Lung (tissue), 12 donors: ENCODE results near the gene KIF1A. TPM values are rescaled to one million over a fixed set of nuclear protein-coding genes. Genes with fewer than 3 reads are reported as not detected.

Source experiments
- ATAC-seq: fragments of 200-7000 bp; cut with Tn5 transposase; one replicate; pipeline ENCODE4 v1.9.1; 2020; ENCODE audit warnings: moderate number of reproducible peaks; ENCODE audit not compliant: insufficient read depth, low FRiP score
- DNase-seq, 3 donors: peaks; one replicate each; pipeline ENCODE4 v3.0.0-alpha.2; 2013 to 2017
- H3K27ac ChIP-seq, 2 donors: one replicate each; pipeline ENCODE4 v1.5.1; 2013; ENCODE audit warnings: mild to moderate bottlenecking in 2 of 2, moderate library complexity in 2 of 2, control low read depth in 1 of 2, inconsistent platforms in 1 of 2, low read depth in 1 of 2, low read length in 1 of 2
- H3K27me3 ChIP-seq, 3 donors: one replicate each; pipeline ENCODE4 v1.5.1; 2013; ENCODE audit warnings: low read length in 2 of 3; ENCODE audit not compliant: control insufficient read depth in 3 of 3, insufficient read depth in 3 of 3
- H3K36me3 ChIP-seq, 4 donors: one replicate each; pipeline ENCODE4 v1.5.1; 2013; ENCODE audit warnings: low read length in 4 of 4, mild to moderate bottlenecking in 1 of 4, moderate library complexity in 1 of 4; ENCODE audit not compliant: control insufficient read depth in 4 of 4, insufficient read depth in 4 of 4
- H3K4me1 ChIP-seq, 5 donors: one replicate each; pipeline ENCODE4 v1.5.1; 2013; ENCODE audit warnings: low read length in 5 of 5, mild to moderate bottlenecking in 2 of 5, moderate library complexity in 1 of 5; ENCODE audit not compliant: control insufficient read depth in 5 of 5, insufficient read depth in 5 of 5
- H3K4me3 ChIP-seq: one replicate; pipeline ENCODE4 v1.5.1; 2013; ENCODE audit warnings: mild to moderate bottlenecking, control low read depth, moderate library complexity
- H3K9ac ChIP-seq, 2 donors: one replicate each; pipeline ENCODE4 v1.5.1; 2013; ENCODE audit warnings: low read length in 2 of 2, control low read depth in 1 of 2; ENCODE audit not compliant: insufficient read depth in 1 of 2
- H3K9me3 ChIP-seq, 4 donors: one replicate each; pipeline ENCODE4 v1.5.1; 2013; ENCODE audit warnings: low read length in 3 of 4, mild to moderate bottlenecking in 1 of 4, moderate library complexity in 1 of 4; ENCODE audit not compliant: control insufficient read depth in 4 of 4, insufficient read depth in 3 of 4
- WGBS, 2 donors: extraction: QIAGEN DNeasy Blood & Tissue Kit; methylation state at CpG; one replicate each; pipeline ENCODE4 v1.1.7; 2013; 5-methylcytosine and 5-hydroxymethylcytosine counted together
- polyA plus RNA-seq, 2 donors: library from polyadenylated mRNA; stranded (reverse); fragments of 200-250 nt; gene quantifications; one replicate each; pipeline ENCODE4 v1.2.1, GENCODE V29; 2013
- total RNA-seq, 2 donors: library from RNA; depleted of rRNA in 1 of 2; stranded (reverse); fragments of >200 nt in 1 of 2; gene quantifications; one replicate each; pipeline ENCODE4 v1.2.1, GENCODE V29; 2014 to 2021
- TF ChIP-seq, protein P1 (sequence below): IDR thresholded peaks from 2 replicates; pipeline ENCODE4 v1.5.1; 2012; ENCODE audit warnings: mild to moderate bottlenecking; ENCODE audit errors: control extremely low read depth, extremely low read depth
- donor health status: control.
- donor health status: control.
- donor health status: Bipolar disorder and iron deficiency.
- donor health status: healthy.
- donor health status: DM: yes; HTN: yes; CAD: no.

Gene KIF1A
- total and polyA plus RNA-seq, 4 donors: 0.14 to 2.3 (median 0.46) TPM

GRCh38 chr2:240852671-240853314 is 32.8 kb upstream of the KIF1A start:
- Histone ChIP-seq H3K9me3 (peaks cover 0 to 6% (median 0%) of the 10 kb centered on the region in 4 donors), H3K27me3 (no peaks in the 10 kb centered on the region), H3K9ac (no peak overlapping the region), H3K27ac (no peak overlapping the region), H3K4me3 (no peak overlapping the region), H3K4me1 (no peaks in the 10 kb centered on the region), H3K36me3 (no peaks in the 10 kb centered on the region)
- ATAC-seq (no peak), DNase-seq (no peak)
- TF ChIP-seq, protein P1, sequence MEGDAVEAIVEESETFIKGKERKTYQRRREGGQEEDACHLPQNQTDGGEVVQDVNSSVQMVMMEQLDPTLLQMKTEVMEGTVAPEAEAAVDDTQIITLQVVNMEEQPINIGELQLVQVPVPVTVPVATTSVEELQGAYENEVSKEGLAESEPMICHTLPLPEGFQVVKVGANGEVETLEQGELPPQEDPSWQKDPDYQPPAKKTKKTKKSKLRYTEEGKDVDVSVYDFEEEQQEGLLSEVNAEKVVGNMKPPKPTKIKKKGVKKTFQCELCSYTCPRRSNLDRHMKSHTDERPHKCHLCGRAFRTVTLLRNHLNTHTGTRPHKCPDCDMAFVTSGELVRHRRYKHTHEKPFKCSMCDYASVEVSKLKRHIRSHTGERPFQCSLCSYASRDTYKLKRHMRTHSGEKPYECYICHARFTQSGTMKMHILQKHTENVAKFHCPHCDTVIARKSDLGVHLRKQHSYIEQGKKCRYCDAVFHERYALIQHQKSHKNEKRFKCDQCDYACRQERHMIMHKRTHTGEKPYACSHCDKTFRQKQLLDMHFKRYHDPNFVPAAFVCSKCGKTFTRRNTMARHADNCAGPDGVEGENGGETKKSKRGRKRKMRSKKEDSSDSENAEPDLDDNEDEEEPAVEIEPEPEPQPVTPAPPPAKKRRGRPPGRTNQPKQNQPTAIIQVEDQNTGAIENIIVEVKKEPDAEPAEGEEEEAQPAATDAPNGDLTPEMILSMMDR: no peak
- WGBS, 2 donors: 81 to 84% methylated on average over 15 of the region's 15 CpGs

- no peak overlapping the region for H3K27ac ChIP-seq
- no peaks in the 10 kb centered on the region for H3K27me3 ChIP-seq
- WGBS, 2 donors: 42 to 50% methylated on average over 33 of the region's 33 CpGs
- H3K36me3 ChIP-seq: no peaks in the 10 kb centered on the region
- no peaks in the 10 kb centered on the region for H3K4me1 ChIP-seq
- TF ChIP-seq, protein P1: peak; percentile 94
- H3K9ac ChIP-seq: no peak overlapping the region
- no peak overlapping the region for H3K4me3 ChIP-seq
- ATAC-seq: peak; percentile 68
- H3K9me3 ChIP-seq: peaks cover 0 to 6% (median 0%) of the 10 kb centered on the region in 4 donors
- DNase-seq: peak; percentile 86 to 88 (median 86)
These were observed 31.3 kb upstream of the KIF1A start for GRCh38 chr2:240851078-240851991.

DNA sequence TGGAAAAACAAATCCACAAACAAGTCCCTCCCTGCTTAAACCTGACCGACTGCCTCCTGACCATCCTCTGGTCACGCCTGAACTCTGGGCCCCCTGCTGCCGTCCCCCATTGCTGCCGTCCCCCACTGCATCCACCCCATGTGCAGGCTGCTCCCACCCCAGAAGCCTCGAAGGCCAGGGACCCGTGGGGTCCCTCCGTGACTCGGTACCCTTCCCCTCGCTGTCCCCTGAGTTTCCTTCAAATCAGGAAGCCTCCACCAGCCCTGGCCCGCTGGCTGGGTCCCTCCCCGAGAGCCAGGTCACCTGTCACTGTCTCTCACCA is 30.7 kb upstream of the KIF1A start:
- ATAC-seq (no peak), DNase-seq (no peak)
- no peak overlapping the region for H3K4me3 ChIP-seq
- H3K4me1 ChIP-seq: no peaks in the 10 kb centered on the region
- TF ChIP-seq, protein P1: no peak
- H3K36me3 ChIP-seq: no peaks in the 10 kb centered on the region
- no peak overlapping the region for H3K27ac ChIP-seq
- H3K9ac ChIP-seq: no peak overlapping the region
- H3K9me3 ChIP-seq: peaks cover 0 to 6% (median 0%) of the 10 kb centered on the region in 4 donors
- WGBS, 2 donors: 68 to 69% methylated on average over 11 of the region's 11 CpGs
- H3K27me3 ChIP-seq: no peaks in the 10 kb centered on the region
